GM23338 (cell line): ENCODE measurements around the gene SDC1.

Experiments
- CTCF ChIP-seq, 2 experiments: fragments of 200-600 bp in 1 of 2; sonication (generic) in 1 of 2; conservative IDR thresholded peaks; 2 replicates each; pipeline versions ENCODE4 v1.5.1 to v1.6.1; 2016 to 2017; ENCODE audit warnings: antibody characterized with exemption in 2 of 2, low read depth in 2 of 2, mild to moderate bottlenecking in 2 of 2, moderate library complexity in 1 of 2
- EZH2 ChIP-seq: fragments of 200-600 bp; sonication (generic); IDR thresholded peaks from one replicate; pipeline ENCODE4 v1.8.0; 2017; ENCODE audit warnings: antibody characterized with exemption, mild to moderate bottlenecking, low read depth; ENCODE audit not compliant: unreplicated experiment
- EZH2phosphoT487 ChIP-seq: fragments of 200-600 bp; sonication (generic); IDR thresholded peaks from one replicate; pipeline ENCODE4 v1.8.1; 2018; ENCODE audit warnings: antibody characterized with exemption; ENCODE audit not compliant: unreplicated experiment
- JUNB ChIP-seq: IDR thresholded peaks from one replicate; pipeline ENCODE4 v1.6.1; 2016; ENCODE audit warnings: antibody characterized with exemption; ENCODE audit not compliant: unreplicated experiment
- NANOG ChIP-seq: IDR thresholded peaks from 2 replicates; pipeline ENCODE4 v1.6.1; 2016; ENCODE audit warnings: antibody characterized with exemption, borderline replicate concordance
- REST ChIP-seq: IDR thresholded peaks from one replicate; pipeline ENCODE4 v1.6.1; 2018; ENCODE audit warnings: antibody characterized with exemption; ENCODE audit not compliant: unreplicated experiment
- ZNF114 ChIP-seq: fragments of 250-450 bp; sonication (Bioruptor Pico); IDR thresholded peaks from 2 replicates; pipeline ENCODE4 v1.5.0; 2020; ENCODE audit warnings: mild to moderate bottlenecking, moderate library complexity

- TF ChIP-seq CTCF (conservative IDR thresholded peaks at IDR 0.05; ENCODE audit: low read depth in 2 of 2) (no peak), EZH2 (no peak), REST (no peak), NANOG (no peak), JUNB (no peak), ZNF114 (no peak), EZH2phosphoT487 (no peak)
These were observed 49.0 kb downstream of the SDC1 start for GRCh38 chr2:20175931-20176330.
